Dedifferentiated amniotic fluid mesenchymal stem cell (primary cell): Measurements from ENCODE around the gene HECTD4.
"Not testable (repeated sequence)": the region's sequence is repeated elsewhere in the genome, so short reads cannot be mapped to it uniquely, and the experiment has no call there.

ENCODE experiments used
- DNase-seq: peaks from one replicate; pipeline ENCODE4 v3.0.0-alpha.2; 2016; ENCODE audit errors: extremely low spot score

Gene HECTD4

GRCh38 chr12:112381883-112382796 is at the start of gene HECTD4:
Gene HECTD4, minus strand, starts transcription at chr12:112382431. Its CDS starts 303 bp downstream, at chr12:112382128.
- DNase-seq: peak; percentile 84

- no peak for DNase-seq
Observed at GRCh38 chr12:112431965-112432364, 49.7 kb upstream of the HECTD4 start.

- DNase-seq: no peak
Observed at GRCh38 chr12:112430929-112431328, 48.7 kb upstream of the HECTD4 start.

GRCh38 chr12:112427760-112428159 is 45.5 kb upstream of the HECTD4 start:
- DNase-seq: peak; percentile 10

- peak; percentile 14 for DNase-seq
Observed at GRCh38 chr12:112425582-112426382, 43.6 kb upstream of the HECTD4 start.

- DNase-seq: peak; percentile 6
Observed at GRCh38 chr12:112424126-112424525, 41.9 kb upstream of the HECTD4 start.

- no peak for DNase-seq
Observed at GRCh38 chr12:112422531-112422930, 40.3 kb upstream of the HECTD4 start.

- DNase-seq: peak; percentile 5
Observed at GRCh38 chr12:112421363-112421762, 39.1 kb upstream of the HECTD4 start.

- no peak for DNase-seq
Observed at GRCh38 chr12:112420740-112421139, 38.5 kb upstream of the HECTD4 start.

- peak; percentile 82 for DNase-seq
Observed at GRCh38 chr12:112419297-112420133, 37.3 kb upstream of the HECTD4 start.

GRCh38 chr12:112418608-112419296 is 36.5 kb upstream of the HECTD4 start, which contains the start of gene PTPN11:
Gene PTPN11, plus strand, starts transcription at chr12:112418947. Its CDS starts 165 bp downstream, at chr12:112419112.
- DNase-seq: peak; percentile 77

GRCh38 chr12:112418273-112418607 is 36.0 kb upstream of the HECTD4 start:
- DNase-seq: peak; percentile 14

- not testable (repeated sequence) for DNase-seq
Observed at GRCh38 chr12:112415457-112415856, 33.2 kb upstream of the HECTD4 start.

- DNase-seq: peak; percentile 14
Observed at GRCh38 chr12:112413855-112414625, 31.8 kb upstream of the HECTD4 start.

GRCh38 chr12:112409906-112410244 is 27.6 kb upstream of the HECTD4 start:
- DNase-seq: no peak

GRCh38 chr12:112409064-112409905 is 27.1 kb upstream of the HECTD4 start, which contains the start of gene RPL6:
Gene RPL6, minus strand, starts transcription at chr12:112409605. Its CDS starts 949 bp downstream, at chr12:112408656.
- DNase-seq: peak; percentile 91

- peak; percentile 13 for DNase-seq
Observed at GRCh38 chr12:112408621-112409020, 26.4 kb upstream of the HECTD4 start.

- DNase-seq: peak; percentile 2
Observed at GRCh38 chr12:112407683-112408082, 25.5 kb upstream of the HECTD4 start.
